GM19328 (cell line): Measurements from ENCODE around the gene CYP24A1.
A peak's percentile ranks its signal among the peaks of the same experiment; 100 is the strongest.

Experiments
- ATAC-seq: cut with Tn5 transposase; IDR thresholded peaks from one replicate; pipeline ENCODE4 v1.9.1; 2021; ENCODE audit warnings: mild to moderate bottlenecking, moderate library complexity; ENCODE audit not compliant: unreplicated experiment

Gene CYP24A1

GRCh38 chr20:54173653-54174456, at the start of gene CYP24A1:
Gene CYP24A1, minus strand, starts transcription at chr20:54173986. Its CDS starts 407 bp downstream, at chr20:54173579.
- ATAC-seq, result no peak

GRCh38 chr20:54223285-54223684, 49.5 kb upstream of the CYP24A1 start:
- no peak for ATAC-seq

- ATAC-seq, result no peak
Observed at GRCh38 chr20:54221996-54222890, 48.5 kb upstream of the CYP24A1 start.

GRCh38 chr20:54221353-54221752, 47.6 kb upstream of the CYP24A1 start:
- no peak for ATAC-seq

- no peak for ATAC-seq
Observed at GRCh38 chr20:54220722-54221121, 46.9 kb upstream of the CYP24A1 start.

- ATAC-seq, result no peak
Observed at GRCh38 chr20:54219751-54220426, 46.1 kb upstream of the CYP24A1 start.

- ATAC-seq, result no peak
Observed at GRCh38 chr20:54218470-54218869, 44.7 kb upstream of the CYP24A1 start.

GRCh38 chr20:54217762-54218161, 44.0 kb upstream of the CYP24A1 start:
- ATAC-seq, result no peak

GRCh38 chr20:54215157-54215789, 41.5 kb upstream of the CYP24A1 start:
- no peak for ATAC-seq

GRCh38 chr20:54214566-54214965, 40.8 kb upstream of the CYP24A1 start:
- no peak for ATAC-seq

GRCh38 chr20:54212871-54213270, 39.1 kb upstream of the CYP24A1 start:
- no peak for ATAC-seq

- no peak for ATAC-seq
Observed at GRCh38 chr20:54212226-54212625, 38.4 kb upstream of the CYP24A1 start.

- ATAC-seq, result no peak
Observed at GRCh38 chr20:54209216-54209813, 35.5 kb upstream of the CYP24A1 start.

- peak; percentile 4 for ATAC-seq
Observed at GRCh38 chr20:54208548-54209176, 34.9 kb upstream of the CYP24A1 start.

- peak; percentile 89 for ATAC-seq
Observed at GRCh38 chr20:54207743-54208547, 34.2 kb upstream of the CYP24A1 start, which contains the start of gene PFDN4. Gene PFDN4, plus strand, starts transcription at chr20:54208087. Its CDS starts 14 bp downstream, at chr20:54208101.

- ATAC-seq, result peak; percentile 10
Observed at GRCh38 chr20:54207053-54207742, 33.4 kb upstream of the CYP24A1 start.

GRCh38 chr20:54205450-54205849, 31.7 kb upstream of the CYP24A1 start:
- no peak for ATAC-seq

GRCh38 chr20:54204481-54204880, 30.7 kb upstream of the CYP24A1 start:
- no peak for ATAC-seq
